Activated CD4-positive, alpha-beta T cell treated with anti-CD3 and anti-CD28 coated beads, Interleukin-2, amount 50 U/mL, for 24 hours (primary cell): ENCODE results near the gene GGN.
A peak's percentile ranks its signal among the peaks of the same experiment; 100 is the strongest.
"Not testable (repeated sequence)": the region's sequence is repeated elsewhere in the genome, so short reads cannot be mapped to it uniquely, and the experiment has no call there.

Experiments
- DNase-seq, 2 donors: peaks; one replicate each; pipeline ENCODE4 v3.0.0-alpha.2; 2020; ENCODE audit warnings: low read depth in 1 of 2, low spot score in 1 of 2

Gene GGN

GRCh38 chr19:38411898-38412297 lies 24.1 kb upstream of the GGN start:
- not testable (repeated sequence) for DNase-seq

- DNase-seq, result no peak
Measured at GRCh38 chr19:38411041-38411712, 23.3 kb upstream of the GGN start.

- not testable (repeated sequence) for DNase-seq
Measured at GRCh38 chr19:38410407-38410806, 22.6 kb upstream of the GGN start.

GRCh38 chr19:38409631-38410133 lies 21.8 kb upstream of the GGN start:
- no peak for DNase-seq

- DNase-seq, result no peak
Measured at GRCh38 chr19:38405276-38405675, 17.4 kb upstream of the GGN start.

GRCh38 chr19:38404858-38405257 lies 17.0 kb upstream of the GGN start:
- DNase-seq, result no peak

- peak; percentile 95 to 96 for DNase-seq
Measured at GRCh38 chr19:38402967-38403674, 15.3 kb upstream of the GGN start, which contains the start of gene FAM98C. FAM98C (plus strand) TSS chr19:38403093; CDS start chr19:38403154, 61 bp downstream.

- no peak for DNase-seq
Measured at GRCh38 chr19:38402623-38402966, 14.8 kb upstream of the GGN start.

GRCh38 chr19:38401148-38401547 lies 13.3 kb upstream of the GGN start:
- DNase-seq, result no peak

GRCh38 chr19:38400361-38400760 lies 12.5 kb upstream of the GGN start:
- no peak for DNase-seq

- no peak for DNase-seq
Measured at GRCh38 chr19:38399537-38399936, 11.7 kb upstream of the GGN start.

- DNase-seq, result no peak
Measured at GRCh38 chr19:38399081-38399480, 11.2 kb upstream of the GGN start.

GRCh38 chr19:38395381-38396114 lies 7.7 kb upstream of the GGN start:
- DNase-seq, result peak in 1 of 2 donors; percentile 39

- peak; percentile 37 to 64 for DNase-seq
Measured at GRCh38 chr19:38394488-38394887, 6.7 kb upstream of the GGN start.

GRCh38 chr19:38392707-38393308 lies 5.0 kb upstream of the GGN start:
- DNase-seq, result no peak

- no peak for DNase-seq
Measured at GRCh38 chr19:38391911-38392464, 4.2 kb upstream of the GGN start.

- no peak for DNase-seq
Measured at GRCh38 chr19:38389957-38390924, 2.4 kb upstream of the GGN start.

GRCh38 chr19:38389101-38389925 lies 1.5 kb upstream of the GGN start:
- no peak for DNase-seq
